Daoy (cell line): ENCODE results near the gene EPYC. TPM values are rescaled to one million over a fixed set of nuclear protein-coding genes. Genes with fewer than 3 reads are reported as not detected.

Experiments used
- total RNA-seq: library from RNA; depleted of rRNA; stranded (reverse); fragments of >200 nt; shearing (Covaris generic); gene quantifications from 2 replicates; pipeline ENCODE4 v1.2.3, GENCODE V29; 2014; rRNA removed

The EPYC gene
- total RNA-seq, 1 experiment from 2014 or later: not detected

Other genes starting within 250 kb of the EPYC start
- gene CCER1, start 49.8 kb downstream of the EPYC start, total RNA-seq: not detected in 2 replicates
- not detected in 2 replicates for gene KERA, start 53.1 kb upstream of the EPYC start, total RNA-seq
- 1.0 and 2.6 TPM in 2 replicates for gene LUM, start 106.5 kb upstream of the EPYC start, total RNA-seq
- 0.06 TPM in 1 of 2 replicates, not detected in the other for gene DCN, start 177.8 kb upstream of the EPYC start, total RNA-seq